ENCODE data around the gene CFAP73.

DNA sequence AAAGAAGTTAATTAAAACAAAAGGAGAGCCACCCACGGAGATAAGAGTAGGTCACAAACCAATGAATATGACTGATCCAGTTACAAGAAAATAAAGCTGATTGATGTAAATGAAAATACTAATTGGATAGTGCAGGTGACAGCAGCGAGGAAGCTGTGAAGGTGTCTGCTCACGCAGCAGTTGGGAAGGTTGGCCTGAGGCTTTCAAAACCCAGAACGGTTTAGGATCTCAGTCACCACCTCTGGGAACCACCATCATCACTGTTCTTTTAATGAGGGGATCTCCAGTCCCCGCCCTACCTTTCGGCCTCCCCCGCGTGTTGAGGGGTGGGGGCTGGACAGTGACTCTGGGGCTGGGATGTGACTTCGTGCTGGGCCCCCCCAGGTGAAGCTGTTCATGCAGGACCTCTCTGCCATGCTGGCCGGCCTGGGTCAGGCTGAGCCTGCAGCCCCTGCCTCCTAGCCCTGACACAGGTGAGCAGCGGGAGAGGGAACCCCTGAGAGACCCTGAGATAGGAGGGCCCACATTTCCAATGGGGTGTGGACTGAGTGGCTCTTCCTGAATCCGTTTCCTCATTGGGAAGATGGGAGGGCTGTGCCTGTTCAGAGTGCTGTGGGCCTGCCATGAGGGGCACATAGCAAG lies 7.8 kb downstream of the CFAP73 start:
- TF ChIP-seq CTCF (IDR thresholded peaks at IDR 0.05 in 2 of 3, conservative IDR thresholded peaks at IDR 0.05 in 1 of 3; ENCODE audit: borderline replicate concordance in 1 of 3, insufficient read depth in 1 of 3, low read depth in 2 of 3, low read length in 2 of 3) (no peak), YY1 (IDR thresholded peaks at IDR 0.05; ENCODE audit: extremely low read depth, insufficient replicate concordance, low read depth, low read length) (no peak), POLR2AphosphoS5 (IDR thresholded peaks at IDR 0.05; ENCODE audit: low read depth, low read length) (no peak), ATF3 (IDR thresholded peaks at IDR 0.05) (no peak), CEBPB (IDR thresholded peaks at IDR 0.05; ENCODE audit: low read depth) (no peak), ZBTB33 (IDR thresholded peaks at IDR 0.05; ENCODE audit: extremely low read depth, insufficient replicate concordance, low read length) (no peak), ELF1 (IDR thresholded peaks at IDR 0.05; ENCODE audit: borderline replicate concordance, low read depth) (no peak), EZH2 (IDR thresholded peaks at IDR 0.05) (no peak), JUND (IDR thresholded peaks at IDR 0.05) (no peak)
- TF ChIP-seq, protein P1, sequence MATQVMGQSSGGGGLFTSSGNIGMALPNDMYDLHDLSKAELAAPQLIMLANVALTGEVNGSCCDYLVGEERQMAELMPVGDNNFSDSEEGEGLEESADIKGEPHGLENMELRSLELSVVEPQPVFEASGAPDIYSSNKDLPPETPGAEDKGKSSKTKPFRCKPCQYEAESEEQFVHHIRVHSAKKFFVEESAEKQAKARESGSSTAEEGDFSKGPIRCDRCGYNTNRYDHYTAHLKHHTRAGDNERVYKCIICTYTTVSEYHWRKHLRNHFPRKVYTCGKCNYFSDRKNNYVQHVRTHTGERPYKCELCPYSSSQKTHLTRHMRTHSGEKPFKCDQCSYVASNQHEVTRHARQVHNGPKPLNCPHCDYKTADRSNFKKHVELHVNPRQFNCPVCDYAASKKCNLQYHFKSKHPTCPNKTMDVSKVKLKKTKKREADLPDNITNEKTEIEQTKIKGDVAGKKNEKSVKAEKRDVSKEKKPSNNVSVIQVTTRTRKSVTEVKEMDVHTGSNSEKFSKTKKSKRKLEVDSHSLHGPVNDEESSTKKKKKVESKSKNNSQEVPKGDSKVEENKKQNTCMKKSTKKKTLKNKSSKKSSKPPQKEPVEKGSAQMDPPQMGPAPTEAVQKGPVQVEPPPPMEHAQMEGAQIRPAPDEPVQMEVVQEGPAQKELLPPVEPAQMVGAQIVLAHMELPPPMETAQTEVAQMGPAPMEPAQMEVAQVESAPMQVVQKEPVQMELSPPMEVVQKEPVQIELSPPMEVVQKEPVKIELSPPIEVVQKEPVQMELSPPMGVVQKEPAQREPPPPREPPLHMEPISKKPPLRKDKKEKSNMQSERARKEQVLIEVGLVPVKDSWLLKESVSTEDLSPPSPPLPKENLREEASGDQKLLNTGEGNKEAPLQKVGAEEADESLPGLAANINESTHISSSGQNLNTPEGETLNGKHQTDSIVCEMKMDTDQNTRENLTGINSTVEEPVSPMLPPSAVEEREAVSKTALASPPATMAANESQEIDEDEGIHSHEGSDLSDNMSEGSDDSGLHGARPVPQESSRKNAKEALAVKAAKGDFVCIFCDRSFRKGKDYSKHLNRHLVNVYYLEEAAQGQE (IDR thresholded peaks at IDR 0.05; ENCODE audit: low read depth), result no peak
- TF ChIP-seq, protein P2, sequence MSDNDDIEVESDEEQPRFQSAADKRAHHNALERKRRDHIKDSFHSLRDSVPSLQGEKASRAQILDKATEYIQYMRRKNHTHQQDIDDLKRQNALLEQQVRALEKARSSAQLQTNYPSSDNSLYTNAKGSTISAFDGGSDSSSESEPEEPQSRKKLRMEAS (IDR thresholded peaks at IDR 0.05), result no peak

Measured in HCT116 (cell line).